Measurements from ENCODE around the gene CLGN. TPM values are rescaled to one million over a fixed set of nuclear protein-coding genes. Genes with fewer than 3 reads are reported as not detected.

Gene CLGN
- total RNA-seq, 2 donors from 2014 or later, result 0.14 to 0.17 TPM

DNA sequence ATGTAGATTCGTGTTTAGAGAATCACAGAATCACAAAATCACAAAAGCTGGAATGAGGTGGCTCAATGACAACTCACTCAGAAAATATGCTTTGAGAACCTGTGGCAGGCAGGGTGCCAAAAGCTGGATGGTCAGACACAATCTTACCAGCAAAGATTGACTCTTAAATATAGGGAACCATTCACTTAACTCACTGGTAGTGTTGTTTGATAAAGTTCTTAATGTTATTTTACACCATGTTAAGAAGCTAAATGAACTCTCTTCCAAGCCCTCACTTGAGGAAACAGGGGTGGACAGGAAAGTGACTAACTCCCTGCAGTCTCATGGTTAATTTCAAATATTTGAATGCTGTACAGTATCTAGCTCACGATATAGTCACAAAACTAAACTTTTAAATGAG is 59.7 kb downstream of the CLGN start:
- Mint-ChIP-seq H3K4me1 (ENCODE audit: low read depth) (peaks cover 10% of the 10 kb centered on the region), H3K27me3 (ENCODE audit: low read depth) (no peaks in the 10 kb centered on the region), H3K36me3 (ENCODE audit: insufficient read depth in 2 of 2) (no peaks in the 10 kb centered on the region), H3K27ac (no peak overlapping the region), H3K4me3 (no peak overlapping the region), H3K9me3 (no peaks in the 10 kb centered on the region)
- no peak for ATAC-seq (replicated peaks in 1 of 2)
- no peak for DNase-seq

DNA sequence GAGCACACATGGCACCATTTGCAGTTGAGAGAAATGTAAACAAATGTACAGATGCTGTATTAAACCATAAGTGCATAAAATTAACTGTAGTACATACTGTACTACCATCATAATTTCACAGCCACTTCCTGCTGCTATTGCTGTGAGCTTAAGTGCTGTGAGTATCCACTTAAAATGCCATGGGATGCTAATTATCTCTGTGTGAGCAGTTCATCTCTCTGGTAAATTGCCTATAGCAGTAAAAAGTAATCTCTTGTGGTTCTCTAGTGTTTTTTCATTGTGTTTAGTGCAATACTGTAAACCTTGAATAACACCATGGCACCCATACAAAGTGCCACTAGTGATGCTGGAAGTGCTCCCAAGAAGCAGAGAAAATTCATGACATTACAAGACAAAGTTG is 63.9 kb downstream of the CLGN start:
- Mint-ChIP-seq H3K27me3 (ENCODE audit: low read depth) (no peaks in the 10 kb centered on the region), H3K4me1 (ENCODE audit: low read depth) (no peaks in the 10 kb centered on the region), H3K27ac (no peak overlapping the region), H3K9me3 (no peaks in the 10 kb centered on the region), H3K36me3 (ENCODE audit: insufficient read depth in 2 of 2) (no peaks in the 10 kb centered on the region), H3K4me3 (no peak overlapping the region)
- DNase-seq (no peak), ATAC-seq (replicated peaks in 1 of 2) (no peak)

GRCh38 chr4:140363051-140363450 is 64.4 kb downstream of the CLGN start:
- DNase-seq (no peak), ATAC-seq (replicated peaks in 1 of 2) (no peak)
- H3K27ac Mint-ChIP-seq, result no peak overlapping the region
- no peaks in the 10 kb centered on the region for H3K4me1 Mint-ChIP-seq (ENCODE audit: low read depth)
- peaks cover under 1% of the 10 kb centered on the region for H3K27me3 Mint-ChIP-seq (ENCODE audit: low read depth)
- H3K4me3 Mint-ChIP-seq, result no peak overlapping the region
- H3K9me3 Mint-ChIP-seq, result no peaks in the 10 kb centered on the region
- no peaks in the 10 kb centered on the region for H3K36me3 Mint-ChIP-seq (ENCODE audit: insufficient read depth in 2 of 2)

- Mint-ChIP-seq H3K9me3 (no peaks in the 10 kb centered on the region), H3K4me3 (no peak overlapping the region), H3K27me3 (ENCODE audit: low read depth) (peaks cover 9% of the 10 kb centered on the region), H3K27ac (no peak overlapping the region), H3K4me1 (ENCODE audit: low read depth) (no peaks in the 10 kb centered on the region), H3K36me3 (ENCODE audit: insufficient read depth in 2 of 2) (no peaks in the 10 kb centered on the region)
- ATAC-seq (replicated peaks in 1 of 2), result no peak
- DNase-seq, result no peak
Measured at GRCh38 chr4:140361099-140361498, 66.3 kb downstream of the CLGN start.

DNA sequence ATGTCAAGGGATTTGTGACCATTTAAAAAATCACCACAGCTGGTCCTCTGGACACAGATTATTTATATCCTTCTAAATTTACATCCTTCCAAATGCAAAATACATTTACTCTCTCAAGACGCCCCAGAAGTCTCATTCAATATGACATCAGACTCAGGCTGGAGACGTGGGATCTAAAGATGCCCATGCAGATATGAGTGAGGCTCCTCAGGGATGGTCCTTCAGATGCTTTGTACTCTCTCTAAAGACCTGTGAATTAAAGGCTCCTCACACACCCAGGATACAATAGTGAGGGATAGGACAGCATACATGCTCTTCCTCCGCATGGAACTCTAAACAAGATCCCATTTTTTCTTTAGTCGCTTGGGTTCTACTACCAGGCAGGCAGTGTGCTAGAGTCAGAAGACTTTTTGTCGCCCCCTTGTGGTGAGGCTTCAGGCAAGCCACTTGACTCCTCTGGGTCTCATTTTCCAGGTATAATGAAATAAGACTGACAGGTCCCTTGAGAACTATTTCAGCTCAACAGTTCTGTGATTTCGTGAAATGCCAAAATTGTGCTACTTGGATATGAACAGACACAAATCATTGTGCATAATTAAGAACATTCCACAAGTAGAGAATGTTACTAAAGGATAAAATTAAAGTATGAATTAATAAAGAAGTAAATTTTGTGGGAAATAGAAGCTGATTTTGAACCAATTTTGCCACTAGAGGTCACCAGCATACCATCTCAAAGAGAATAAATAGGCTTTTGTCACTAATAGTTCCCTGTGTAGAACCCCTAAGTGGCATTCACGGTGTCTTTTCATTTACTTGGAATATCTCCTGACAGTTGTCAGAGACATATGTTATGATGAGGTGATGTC is 67.7 kb downstream of the CLGN start:
- Mint-ChIP-seq H3K4me1 (ENCODE audit: low read depth) (no peaks in the 10 kb centered on the region), H3K27me3 (ENCODE audit: low read depth) (peaks cover 9% of the 10 kb centered on the region), H3K9me3 (no peaks in the 10 kb centered on the region), H3K36me3 (ENCODE audit: insufficient read depth in 2 of 2) (no peaks in the 10 kb centered on the region), H3K27ac (no peak overlapping the region), H3K4me3 (no peak overlapping the region)
- ATAC-seq (replicated peaks in 1 of 2) (peak; percentile 91 to 93), DNase-seq (peak; percentile 81 to 82)

GRCh38 chr4:140358281-140358680 is 69.2 kb downstream of the CLGN start:
- peaks cover 9% of the 10 kb centered on the region for H3K27me3 Mint-ChIP-seq (ENCODE audit: low read depth)
- H3K36me3 Mint-ChIP-seq (ENCODE audit: insufficient read depth in 2 of 2), result no peaks in the 10 kb centered on the region
- no peak for DNase-seq
- H3K4me1 Mint-ChIP-seq (ENCODE audit: low read depth), result peaks cover 10% of the 10 kb centered on the region
- no peak for ATAC-seq (replicated peaks in 1 of 2)
- no peak overlapping the region for H3K27ac Mint-ChIP-seq
- no peak overlapping the region for H3K4me3 Mint-ChIP-seq
- no peaks in the 10 kb centered on the region for H3K9me3 Mint-ChIP-seq

DNA sequence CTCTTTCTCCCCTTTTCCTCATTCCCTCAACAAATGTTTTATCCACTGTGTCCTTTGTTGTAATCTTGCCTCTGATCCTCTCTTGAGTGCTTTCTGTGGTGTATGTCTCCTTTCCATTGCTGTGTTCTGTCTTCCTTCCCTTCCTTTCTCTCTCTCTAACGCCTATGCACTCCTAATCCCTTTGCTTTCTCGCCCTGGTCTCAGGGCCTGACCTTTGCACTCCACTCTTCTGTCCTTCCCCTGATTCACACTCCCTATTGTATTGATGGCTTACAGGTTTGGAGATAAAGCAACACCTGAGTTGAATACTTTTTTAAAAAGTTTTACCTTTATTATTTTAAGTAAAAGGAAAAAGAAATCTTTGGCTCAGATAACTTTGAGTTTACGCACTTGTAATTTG is 69.6 kb downstream of the CLGN start:
- ATAC-seq (replicated peaks in 1 of 2), result no peak
- Mint-ChIP-seq H3K4me1 (ENCODE audit: low read depth) (peaks cover 10% of the 10 kb centered on the region), H3K27me3 (ENCODE audit: low read depth) (peaks cover 9% of the 10 kb centered on the region), H3K27ac (no peak overlapping the region), H3K4me3 (no peak overlapping the region), H3K9me3 (no peaks in the 10 kb centered on the region), H3K36me3 (ENCODE audit: insufficient read depth in 2 of 2) (no peaks in the 10 kb centered on the region)
- DNase-seq, result no peak

DNA sequence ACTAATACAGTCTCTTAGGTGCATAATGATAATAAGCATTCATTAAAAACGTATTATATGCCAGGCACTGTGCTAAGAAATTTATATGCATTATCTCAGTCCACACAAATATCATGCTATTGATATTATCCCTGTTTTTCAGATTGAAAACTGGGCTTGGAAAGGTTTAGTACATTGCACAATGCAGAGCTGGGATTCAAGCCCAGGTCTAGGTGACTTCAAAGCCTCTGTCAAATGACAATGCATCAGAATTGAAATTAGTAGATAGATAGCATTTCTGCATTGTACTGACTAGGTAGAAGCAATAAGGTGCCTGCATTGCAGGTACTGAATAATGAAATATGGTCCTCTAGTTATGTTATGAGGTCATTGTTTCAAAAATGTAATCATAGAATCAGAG is 72.2 kb downstream of the CLGN start:
- no peak overlapping the region for H3K27ac Mint-ChIP-seq
- no peaks in the 10 kb centered on the region for H3K36me3 Mint-ChIP-seq (ENCODE audit: insufficient read depth in 2 of 2)
- no peak for DNase-seq
- H3K4me3 Mint-ChIP-seq, result no peak overlapping the region
- no peaks in the 10 kb centered on the region for H3K9me3 Mint-ChIP-seq
- H3K4me1 Mint-ChIP-seq (ENCODE audit: low read depth), result peaks cover 10% of the 10 kb centered on the region
- peaks cover 9% of the 10 kb centered on the region for H3K27me3 Mint-ChIP-seq (ENCODE audit: low read depth)
- no peak for ATAC-seq (replicated peaks in 1 of 2)

GRCh38 chr4:140353786-140354185 is 73.7 kb downstream of the CLGN start:
- no peak for DNase-seq
- Mint-ChIP-seq H3K27ac (no peak overlapping the region), H3K4me1 (ENCODE audit: low read depth) (peaks cover 10% of the 10 kb centered on the region), H3K9me3 (no peaks in the 10 kb centered on the region), H3K4me3 (peak overlapping the region in 1 of 2 donors; percentile 22), H3K27me3 (ENCODE audit: low read depth) (peaks cover 9% of the 10 kb centered on the region), H3K36me3 (ENCODE audit: insufficient read depth in 2 of 2) (no peaks in the 10 kb centered on the region)
- ATAC-seq (replicated peaks in 1 of 2), result no peak

DNA sequence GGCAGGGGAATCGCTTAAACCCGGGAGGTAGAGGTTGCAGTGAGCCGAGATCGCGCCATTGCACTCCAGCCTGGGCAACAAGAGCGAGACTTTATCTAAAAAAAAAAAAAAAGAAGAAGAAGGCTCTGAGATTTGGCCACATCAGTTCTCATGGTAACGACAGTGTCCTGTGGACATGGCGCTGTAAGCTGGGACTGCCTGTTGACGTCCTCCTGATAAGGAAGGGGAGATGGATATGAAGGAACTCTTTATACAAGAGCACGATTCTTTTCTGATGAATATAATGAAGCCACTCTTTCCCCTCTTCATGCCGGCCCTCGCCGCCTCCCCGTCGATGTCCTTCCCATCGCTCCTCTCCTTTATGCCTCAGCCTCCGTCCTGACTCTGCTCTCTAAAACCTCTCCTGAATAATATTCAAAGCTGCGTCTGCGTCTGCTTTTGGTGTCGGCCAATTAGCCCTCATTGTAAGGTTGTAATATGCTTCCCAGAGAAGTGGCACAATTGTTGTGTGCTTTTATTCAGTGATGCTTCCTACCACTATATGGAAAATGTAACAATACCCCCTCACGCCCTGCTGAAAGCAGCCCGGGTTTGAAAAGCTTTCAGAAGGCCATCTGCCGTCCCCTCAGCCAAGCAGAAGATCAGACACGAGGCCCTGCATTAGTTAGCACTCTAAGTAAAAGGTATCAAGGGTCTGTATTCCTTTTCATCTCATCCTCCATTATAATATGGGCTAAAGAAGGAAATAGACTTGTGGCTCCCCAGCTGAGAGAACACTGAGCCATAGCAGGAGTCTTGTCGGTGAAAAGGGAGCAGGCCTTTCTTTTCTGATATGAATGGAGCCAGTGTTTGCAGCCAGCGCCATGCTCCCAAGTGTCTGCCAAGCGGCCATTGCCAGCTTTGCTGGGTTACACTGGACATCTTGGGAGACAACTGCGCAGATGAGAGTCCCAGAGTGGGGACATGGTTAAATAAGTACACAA is 76.1 kb downstream of the CLGN start:
- Mint-ChIP-seq H3K27ac (no peak overlapping the region), H3K9me3 (no peaks in the 10 kb centered on the region), H3K4me3 (no peak overlapping the region), H3K4me1 (ENCODE audit: low read depth) (peaks cover 10% of the 10 kb centered on the region), H3K36me3 (ENCODE audit: insufficient read depth in 2 of 2) (no peaks in the 10 kb centered on the region), H3K27me3 (ENCODE audit: low read depth) (no peaks in the 10 kb centered on the region)
- ATAC-seq (replicated peaks in 1 of 2) (no peak), DNase-seq (no peak)

- Mint-ChIP-seq H3K36me3 (ENCODE audit: insufficient read depth in 2 of 2) (no peaks in the 10 kb centered on the region), H3K4me1 (ENCODE audit: low read depth) (peaks cover 10% of the 10 kb centered on the region), H3K27ac (no peak overlapping the region), H3K27me3 (ENCODE audit: low read depth) (peaks cover 4% of the 10 kb centered on the region), H3K9me3 (no peaks in the 10 kb centered on the region), H3K4me3 (no peak overlapping the region)
- no peak for ATAC-seq (replicated peaks in 1 of 2)
- no peak for DNase-seq
Measured at GRCh38 chr4:140349816-140350215, 77.6 kb downstream of the CLGN start.

GRCh38 chr4:140346136-140346535 is 81.3 kb downstream of the CLGN start:
- no peaks in the 10 kb centered on the region for H3K36me3 Mint-ChIP-seq (ENCODE audit: insufficient read depth in 2 of 2)
- no peak overlapping the region for H3K4me3 Mint-ChIP-seq
- DNase-seq (no peak), ATAC-seq (replicated peaks in 1 of 2) (no peak)
- peaks cover 28% of the 10 kb centered on the region for H3K27me3 Mint-ChIP-seq (ENCODE audit: low read depth)
- peaks cover 4% of the 10 kb centered on the region for H3K4me1 Mint-ChIP-seq (ENCODE audit: low read depth)
- H3K9me3 Mint-ChIP-seq, result no peaks in the 10 kb centered on the region
- H3K27ac Mint-ChIP-seq, result no peak overlapping the region

GRCh38 chr4:140344621-140345020 is 82.8 kb downstream of the CLGN start:
- no peak for ATAC-seq (replicated peaks in 1 of 2)
- no peak overlapping the region for H3K4me3 Mint-ChIP-seq
- H3K36me3 Mint-ChIP-seq (ENCODE audit: insufficient read depth in 2 of 2), result no peaks in the 10 kb centered on the region
- H3K27ac Mint-ChIP-seq, result no peak overlapping the region
- H3K27me3 Mint-ChIP-seq (ENCODE audit: low read depth), result peaks cover 28% of the 10 kb centered on the region
- peaks cover 4% of the 10 kb centered on the region for H3K4me1 Mint-ChIP-seq (ENCODE audit: low read depth)
- H3K9me3 Mint-ChIP-seq, result no peaks in the 10 kb centered on the region
- no peak for DNase-seq

Data from activated T-cell treated with anti-CD3 and anti-CD28 coated beads, Interleukin-2, amount 50 U/mL, for 72 hours (primary cell).